Measurements from ENCODE around the gene PPIL6.
A peak's percentile ranks its signal among the peaks of the same experiment; 100 is the strongest.
"Not testable (repeated sequence)": the region's sequence is repeated elsewhere in the genome, so short reads cannot be mapped to it uniquely, and the experiment has no call there.

Gene PPIL6

GRCh38 chr6:109374326-109374892 lies 66.0 kb downstream of the PPIL6 start:
- DNase-seq (ENCODE audit: low read depth): no peak
- no peak overlapping the region for H3K4me3 ChIP-seq (ENCODE audit: low read depth, low read length)
- no peak for TF ChIP-seq CTCF (IDR thresholded peaks at IDR 0.05; ENCODE audit: low read depth, low read length, missing control alignments)

DNA sequence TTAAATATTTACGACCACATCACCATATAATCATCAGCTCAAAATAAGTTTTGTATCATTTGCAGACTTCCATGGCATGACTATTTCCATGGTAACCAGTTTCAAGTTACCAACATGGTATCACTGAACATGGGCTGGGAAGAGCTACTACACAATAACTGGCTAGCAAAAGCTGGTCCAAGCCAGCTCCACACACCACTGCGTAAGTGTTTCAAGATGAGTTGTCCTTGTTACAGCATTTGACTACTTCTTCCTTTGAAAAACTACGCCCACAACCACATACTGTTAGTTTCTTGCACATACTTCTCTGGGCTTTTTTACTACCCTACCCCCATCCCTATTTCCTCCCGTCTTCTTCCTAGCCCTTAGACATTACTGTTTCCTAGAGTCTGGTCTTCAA lies 66.7 kb downstream of the PPIL6 start:
- TF ChIP-seq CTCF (IDR thresholded peaks at IDR 0.05; ENCODE audit: low read depth, low read length, missing control alignments): no peak
- no peak overlapping the region for H3K4me3 ChIP-seq (ENCODE audit: low read depth, low read length)
- peak; percentile 77 for DNase-seq (ENCODE audit: low read depth)

GRCh38 chr6:109373331-109373730 lies 67.1 kb downstream of the PPIL6 start:
- no peak for TF ChIP-seq CTCF (IDR thresholded peaks at IDR 0.05; ENCODE audit: low read depth, low read length, missing control alignments)
- DNase-seq (ENCODE audit: low read depth): no peak
- H3K4me3 ChIP-seq (ENCODE audit: low read depth, low read length): no peak overlapping the region

- no peak overlapping the region for H3K4me3 ChIP-seq (ENCODE audit: low read depth, low read length)
- no peak for TF ChIP-seq CTCF (IDR thresholded peaks at IDR 0.05; ENCODE audit: low read depth, low read length, missing control alignments)
- DNase-seq (ENCODE audit: low read depth): no peak
Observed at GRCh38 chr6:109372130-109372529, 68.3 kb downstream of the PPIL6 start.

GRCh38 chr6:109370792-109371191 lies 69.6 kb downstream of the PPIL6 start:
- TF ChIP-seq CTCF (IDR thresholded peaks at IDR 0.05; ENCODE audit: low read depth, low read length, missing control alignments): no peak
- no peak for DNase-seq (ENCODE audit: low read depth)
- H3K4me3 ChIP-seq (ENCODE audit: low read depth, low read length): no peak overlapping the region

- H3K4me3 ChIP-seq (ENCODE audit: low read depth, low read length): no peak overlapping the region
- no peak for DNase-seq (ENCODE audit: low read depth)
- no peak for TF ChIP-seq CTCF (IDR thresholded peaks at IDR 0.05; ENCODE audit: low read depth, low read length, missing control alignments)
Observed at GRCh38 chr6:109370336-109370735, 70.1 kb downstream of the PPIL6 start.

GRCh38 chr6:109369728-109370127 lies 70.7 kb downstream of the PPIL6 start:
- no peak overlapping the region for H3K4me3 ChIP-seq (ENCODE audit: low read depth, low read length)
- no peak for TF ChIP-seq CTCF (IDR thresholded peaks at IDR 0.05; ENCODE audit: low read depth, low read length, missing control alignments)
- no peak for DNase-seq (ENCODE audit: low read depth)

DNA sequence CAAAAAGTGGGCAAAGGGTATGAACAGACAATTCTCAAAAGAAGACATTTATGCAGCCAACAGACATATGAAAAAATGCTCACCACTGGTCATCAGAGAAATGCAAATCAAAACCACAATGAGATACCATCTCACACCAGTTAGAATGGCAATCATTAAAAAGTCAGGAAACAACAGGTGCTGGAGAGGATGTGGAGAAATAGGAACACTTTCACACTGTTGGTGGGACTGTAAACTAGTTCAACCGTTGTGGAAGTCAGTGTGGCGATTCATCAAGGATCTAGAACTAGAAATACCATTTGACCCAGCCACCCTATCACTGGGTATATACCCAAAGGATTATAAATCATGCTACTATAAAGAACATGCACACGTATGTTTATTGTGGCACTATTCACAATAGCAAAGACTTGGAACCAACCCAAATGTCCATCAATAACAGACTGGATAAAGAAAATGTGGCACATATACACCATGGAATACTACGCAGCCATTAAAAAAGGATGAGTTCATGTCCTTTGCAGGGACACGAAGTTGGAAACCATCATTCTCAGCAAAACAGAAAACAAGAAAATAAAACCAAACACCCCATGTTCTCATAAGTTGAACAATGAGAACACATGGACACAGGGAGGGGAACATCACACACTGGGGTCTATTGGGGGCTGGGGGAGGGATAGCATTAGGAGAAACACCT lies 75.9 kb downstream of the PPIL6 start:
- not testable (repeated sequence) for DNase-seq (ENCODE audit: low read depth); H3K4me3 ChIP-seq (ENCODE audit: low read depth, low read length)
